Transverse colon (tissue), 4 donors: Measurements from ENCODE around the gene SUCLA2.

Experiments
- POLR2A ChIP-seq: fragments of 450-650 bp; IDR thresholded peaks from one replicate; pipeline ENCODE4 v1.6.1; 2016; ENCODE audit warnings: antibody characterized with exemption, mild to moderate bottlenecking, moderate library complexity
- POLR2AphosphoS5 ChIP-seq, 3 donors: sonication (generic); formaldehyde crosslinking; IDR thresholded peaks; one replicate each; pipeline ENCODE4 v1.6.1; 2016; ENCODE audit warnings: antibody characterized with exemption in 3 of 3
- TF ChIP-seq, protein P1 (sequence below), 5 experiments: fragments of 200-600 bp in 3 of 5; fragments of 450-650 bp in 2 of 5; sonication (generic) in 3 of 5; IDR thresholded peaks; 1 replicate in 2 of 5; 2 replicates in 3 of 5; pipeline ENCODE4 v1.5.1; 2016 to 2017; ENCODE audit warnings: antibody characterized with exemption in 5 of 5, inconsistent platforms in 3 of 5, mild to moderate bottlenecking in 2 of 5, moderate library complexity in 1 of 5

DNA sequence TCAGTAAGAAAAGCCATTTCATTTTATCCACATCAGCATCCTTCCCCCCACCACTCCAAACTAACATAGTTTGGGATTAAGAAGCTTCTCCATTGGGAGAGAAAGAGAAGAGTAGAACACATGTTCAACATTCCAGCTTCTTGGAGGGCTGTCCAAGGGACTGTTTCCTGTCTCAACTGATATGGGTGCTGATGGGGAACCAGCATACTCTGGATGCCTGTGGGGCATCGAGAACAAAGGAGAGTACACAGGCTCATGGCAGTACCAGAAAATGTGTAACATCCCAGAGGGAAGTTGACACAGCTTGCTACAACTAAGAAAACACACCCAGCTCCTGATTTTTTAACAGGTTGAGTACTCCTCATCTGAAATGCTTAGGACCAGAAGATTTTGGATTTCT is 24.7 kb downstream of the SUCLA2 start:
- TF ChIP-seq POLR2A (no peak), POLR2AphosphoS5 (IDR thresholded peaks at IDR 0.05) (no peak)
- TF ChIP-seq, protein P1, sequence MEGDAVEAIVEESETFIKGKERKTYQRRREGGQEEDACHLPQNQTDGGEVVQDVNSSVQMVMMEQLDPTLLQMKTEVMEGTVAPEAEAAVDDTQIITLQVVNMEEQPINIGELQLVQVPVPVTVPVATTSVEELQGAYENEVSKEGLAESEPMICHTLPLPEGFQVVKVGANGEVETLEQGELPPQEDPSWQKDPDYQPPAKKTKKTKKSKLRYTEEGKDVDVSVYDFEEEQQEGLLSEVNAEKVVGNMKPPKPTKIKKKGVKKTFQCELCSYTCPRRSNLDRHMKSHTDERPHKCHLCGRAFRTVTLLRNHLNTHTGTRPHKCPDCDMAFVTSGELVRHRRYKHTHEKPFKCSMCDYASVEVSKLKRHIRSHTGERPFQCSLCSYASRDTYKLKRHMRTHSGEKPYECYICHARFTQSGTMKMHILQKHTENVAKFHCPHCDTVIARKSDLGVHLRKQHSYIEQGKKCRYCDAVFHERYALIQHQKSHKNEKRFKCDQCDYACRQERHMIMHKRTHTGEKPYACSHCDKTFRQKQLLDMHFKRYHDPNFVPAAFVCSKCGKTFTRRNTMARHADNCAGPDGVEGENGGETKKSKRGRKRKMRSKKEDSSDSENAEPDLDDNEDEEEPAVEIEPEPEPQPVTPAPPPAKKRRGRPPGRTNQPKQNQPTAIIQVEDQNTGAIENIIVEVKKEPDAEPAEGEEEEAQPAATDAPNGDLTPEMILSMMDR (IDR thresholded peaks at IDR 0.05): no peak
